Stimulated activated effector memory CD8-positive, alpha-beta T cell treated with anti-CD3 and anti-CD28 coated beads, Interleukin-12 subunit alpha, Interleukin-12 subunit beta, amount 100 ng/mL, for 72 hours (primary cell): ENCODE data around the gene GBF1.

ENCODE experiments used
- ATAC-seq: fragments of 150-1000 bp; cut with Tn5 transposase; 2 replicates; pipeline ENCODE4 v1.10.0; 2021
- DNase-seq, 2 donors: peaks; one replicate each; pipeline ENCODE4 v3.0.0; 2021 to 2022; ENCODE audit warnings: low spot score in 2 of 2
- H3K27ac Mint-ChIP-seq: one replicate; pipeline ENCODE4 v1.8.0; 2022; ENCODE audit warnings: mild to moderate bottlenecking, mixed read lengths
- H3K36me3 Mint-ChIP-seq: one replicate; pipeline ENCODE4 v1.8.0; 2022; ENCODE audit warnings: mild to moderate bottlenecking, mixed read lengths
- H3K4me1 Mint-ChIP-seq: one replicate; pipeline ENCODE4 v1.8.0; 2022; ENCODE audit warnings: mixed read lengths
- H3K4me3 Mint-ChIP-seq: one replicate; pipeline ENCODE4 v1.8.0; 2022; ENCODE audit warnings: mild to moderate bottlenecking, mixed read lengths
- H3K9me3 Mint-ChIP-seq: one replicate; pipeline ENCODE4 v1.8.0; 2022; ENCODE audit warnings: mixed read lengths

The GBF1 gene

DNA sequence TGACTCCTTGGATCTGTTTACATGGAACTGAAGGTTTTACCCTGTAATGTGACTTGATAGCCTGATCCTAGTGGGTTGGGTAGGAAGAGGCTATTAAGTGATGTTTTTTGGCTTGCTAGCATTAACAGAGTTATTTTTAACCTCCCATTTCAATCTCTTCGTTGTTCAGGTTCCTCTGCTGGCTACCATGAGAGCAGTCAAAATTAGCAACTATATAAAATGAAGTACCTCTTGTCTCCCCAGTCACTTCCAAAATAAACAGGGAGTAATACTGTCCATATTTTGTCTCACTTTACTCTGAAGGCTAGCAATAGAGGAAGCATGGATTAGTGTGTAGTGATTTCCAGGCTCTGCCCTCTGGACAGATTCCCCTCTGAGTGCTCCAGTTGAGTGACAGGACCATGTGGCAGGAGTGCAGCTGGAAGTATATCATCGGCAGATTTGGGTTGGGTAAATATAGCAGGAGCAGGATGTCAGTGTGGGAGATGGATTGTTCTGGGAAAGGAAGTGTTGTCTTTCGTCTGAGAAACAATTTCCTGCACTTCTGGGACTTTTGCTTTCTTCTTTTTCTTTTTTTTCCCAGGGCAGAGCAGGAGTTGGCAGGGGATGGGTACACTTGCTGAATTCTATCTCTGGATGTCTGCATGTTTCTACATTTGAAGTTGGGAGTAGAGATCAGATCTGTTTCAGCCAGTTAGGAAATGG, 35.2 kb downstream of the GBF1 start:
- peaks cover 39% of the 10 kb centered on the region for H3K4me1 Mint-ChIP-seq
- peaks cover 43% of the 10 kb centered on the region for H3K36me3 Mint-ChIP-seq
- H3K27ac Mint-ChIP-seq = peak overlapping the region; percentile 18
- ATAC-seq (no peak), DNase-seq (no peak)
- peak overlapping the region; percentile 12 for H3K4me3 Mint-ChIP-seq
- no peaks in the 10 kb centered on the region for H3K9me3 Mint-ChIP-seq

DNA sequence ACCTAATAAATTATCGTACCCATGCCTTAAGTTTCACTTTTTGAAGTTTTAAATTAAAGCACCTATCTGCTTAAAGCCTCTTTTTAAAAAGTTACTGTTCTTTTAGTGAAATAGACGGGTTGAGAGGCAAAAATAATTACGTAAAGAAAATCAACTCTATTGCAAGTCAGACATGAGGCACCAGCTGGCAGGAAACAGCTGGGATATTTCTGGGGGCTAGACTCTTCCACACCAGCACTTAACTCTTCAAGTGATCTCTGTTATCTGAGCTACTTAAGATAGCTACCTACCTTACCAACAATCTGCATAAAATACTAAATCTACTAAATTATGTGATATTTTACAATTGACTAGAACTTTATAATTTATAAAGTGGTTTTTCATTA, 35.8 kb downstream of the GBF1 start:
- Mint-ChIP-seq H3K27ac (peak overlapping the region; percentile 18), H3K4me3 (no peak overlapping the region), H3K4me1 (peaks cover 41% of the 10 kb centered on the region), H3K9me3 (no peaks in the 10 kb centered on the region), H3K36me3 (peaks cover 48% of the 10 kb centered on the region)
- ATAC-seq (no peak), DNase-seq (no peak)

DNA sequence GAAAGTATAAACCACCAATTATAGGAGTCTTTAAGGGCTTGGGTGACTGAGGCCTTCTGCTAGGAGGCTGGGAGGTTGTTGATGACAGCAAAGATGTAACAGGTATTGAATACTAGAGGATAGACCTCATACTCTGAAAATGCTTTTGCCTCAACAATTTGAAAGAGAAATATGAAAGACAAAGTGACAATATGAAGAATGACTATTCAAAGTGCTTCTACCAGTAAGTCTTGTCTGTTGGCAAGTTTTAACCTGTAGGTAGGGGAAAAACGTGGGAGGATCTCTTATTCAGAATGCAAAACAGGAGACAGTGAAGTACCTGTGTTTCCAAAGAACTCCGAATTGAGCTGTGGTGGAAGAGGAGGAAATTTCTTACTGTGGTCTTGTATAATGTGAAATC, 38.2 kb downstream of the GBF1 start:
- peak overlapping the region; percentile 1 for H3K4me3 Mint-ChIP-seq
- DNase-seq = no peak
- peak overlapping the region; percentile 11 for H3K27ac Mint-ChIP-seq
- ATAC-seq = peak; percentile 42
- no peaks in the 10 kb centered on the region for H3K9me3 Mint-ChIP-seq
- H3K36me3 Mint-ChIP-seq = peaks cover 36% of the 10 kb centered on the region
- H3K4me1 Mint-ChIP-seq = peaks cover 41% of the 10 kb centered on the region

DNA sequence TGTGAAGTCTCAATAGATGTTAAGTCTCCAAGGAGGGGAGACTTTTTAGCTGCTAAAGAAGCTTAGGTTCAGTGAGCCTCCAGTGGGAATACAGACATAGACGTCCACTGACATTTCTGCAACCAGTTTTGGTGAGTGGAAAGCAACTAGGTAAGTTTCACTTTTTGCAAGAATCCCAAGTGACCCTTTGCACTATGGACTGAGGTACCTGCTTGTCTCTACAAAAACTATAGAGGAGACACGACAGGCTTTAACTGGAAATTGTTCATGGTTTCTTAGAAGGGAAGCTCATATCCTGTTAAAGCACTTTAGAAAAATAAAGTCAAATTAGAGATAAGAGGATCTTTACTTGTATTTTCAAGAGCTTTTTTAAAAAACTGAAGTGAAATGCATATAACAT, 38.6 kb downstream of the GBF1 start:
- no peak for DNase-seq
- peaks cover 41% of the 10 kb centered on the region for H3K4me1 Mint-ChIP-seq
- peak overlapping the region; percentile 1 for H3K4me3 Mint-ChIP-seq
- H3K36me3 Mint-ChIP-seq = peaks cover 32% of the 10 kb centered on the region
- H3K27ac Mint-ChIP-seq = peak overlapping the region; percentile 11
- H3K9me3 Mint-ChIP-seq = no peaks in the 10 kb centered on the region
- ATAC-seq = no peak

- peaks cover 30% of the 10 kb centered on the region for H3K36me3 Mint-ChIP-seq
- no peak overlapping the region for H3K4me3 Mint-ChIP-seq
- ATAC-seq (no peak), DNase-seq (no peak)
- no peaks in the 10 kb centered on the region for H3K9me3 Mint-ChIP-seq
- H3K4me1 Mint-ChIP-seq = peaks cover 41% of the 10 kb centered on the region
- H3K27ac Mint-ChIP-seq = peak overlapping the region; percentile 11
Measured at GRCh38 chr10:102284531-102284930, 39.2 kb downstream of the GBF1 start.

DNA sequence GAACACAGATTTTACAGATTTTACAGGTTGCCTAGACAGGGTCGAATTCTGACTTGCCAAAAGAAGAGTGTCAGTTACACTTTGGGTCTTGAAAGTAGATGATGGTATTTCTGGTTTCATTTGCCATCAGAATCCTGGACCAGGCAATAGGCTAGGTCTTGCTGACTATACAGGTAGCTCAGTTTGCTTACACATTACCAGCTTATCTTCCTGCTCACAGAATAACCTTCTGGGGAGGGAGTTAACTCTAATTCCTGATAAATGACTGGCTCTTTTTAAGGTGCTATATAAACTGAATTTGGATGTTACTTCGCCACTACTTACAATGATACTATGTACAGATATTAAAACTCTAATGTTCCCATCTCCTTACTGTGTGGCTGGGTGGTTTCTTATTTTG, 39.8 kb downstream of the GBF1 start:
- Mint-ChIP-seq H3K4me3 (no peak overlapping the region), H3K36me3 (peaks cover 30% of the 10 kb centered on the region), H3K27ac (peak overlapping the region; percentile 11), H3K4me1 (peaks cover 35% of the 10 kb centered on the region), H3K9me3 (no peaks in the 10 kb centered on the region)
- DNase-seq (no peak), ATAC-seq (peak; percentile 65)

- Mint-ChIP-seq H3K27ac (no peak overlapping the region), H3K4me1 (peaks cover 30% of the 10 kb centered on the region), H3K4me3 (no peak overlapping the region), H3K9me3 (no peaks in the 10 kb centered on the region), H3K36me3 (peaks cover 22% of the 10 kb centered on the region)
- DNase-seq (no peak), ATAC-seq (no peak)
Measured at GRCh38 chr10:102286216-102286615, 40.9 kb downstream of the GBF1 start.

DNA sequence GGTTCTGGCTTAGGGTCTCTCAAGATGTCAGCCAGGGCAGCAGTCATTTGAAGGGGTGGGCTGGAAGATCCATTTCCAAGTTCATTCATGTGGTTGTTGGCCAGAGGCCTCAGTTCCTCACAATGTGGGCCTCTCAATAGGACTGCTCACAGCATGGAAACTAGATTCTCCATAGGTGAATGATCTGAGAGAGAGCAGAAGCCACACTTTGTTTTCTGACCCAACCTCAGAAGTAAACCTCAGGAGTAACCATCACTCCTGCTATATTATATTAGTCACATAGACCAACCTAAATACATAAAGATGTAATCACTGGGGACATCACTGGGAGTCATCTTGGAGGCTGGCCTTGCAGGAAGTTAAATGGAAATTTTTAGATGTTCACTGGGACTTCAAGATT, 42.2 kb downstream of the GBF1 start:
- Mint-ChIP-seq H3K9me3 (no peaks in the 10 kb centered on the region), H3K4me3 (no peak overlapping the region), H3K36me3 (peaks cover 22% of the 10 kb centered on the region), H3K27ac (peak overlapping the region; percentile 7), H3K4me1 (peaks cover 34% of the 10 kb centered on the region)
- no peak for DNase-seq
- peak; percentile 90 for ATAC-seq

DNA sequence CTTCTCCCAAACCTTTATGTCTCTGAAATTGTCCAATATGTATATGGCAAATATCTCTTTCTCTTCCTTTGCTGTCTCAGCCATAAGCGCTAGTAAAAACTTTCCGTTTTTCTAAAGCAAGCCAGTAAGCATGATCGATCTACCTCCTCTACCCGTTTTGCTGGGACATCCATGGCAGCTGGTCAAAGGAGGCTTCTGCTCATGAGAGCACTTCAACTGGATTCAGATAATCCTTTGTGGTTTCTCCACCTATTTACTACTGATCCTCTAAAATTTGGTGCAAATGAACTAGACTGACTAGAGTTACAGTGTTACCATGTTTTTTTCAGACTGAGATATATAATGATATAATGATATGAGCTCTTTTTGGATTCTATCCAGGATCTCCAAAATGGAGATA, 42.7 kb downstream of the GBF1 start:
- DNase-seq = no peak
- no peak overlapping the region for H3K4me3 Mint-ChIP-seq
- H3K4me1 Mint-ChIP-seq = peaks cover 32% of the 10 kb centered on the region
- no peaks in the 10 kb centered on the region for H3K9me3 Mint-ChIP-seq
- ATAC-seq = no peak
- H3K36me3 Mint-ChIP-seq = peaks cover 22% of the 10 kb centered on the region
- H3K27ac Mint-ChIP-seq = peak overlapping the region; percentile 7

- Mint-ChIP-seq H3K36me3 (peaks cover 24% of the 10 kb centered on the region), H3K4me3 (no peak overlapping the region), H3K27ac (no peak overlapping the region), H3K9me3 (no peaks in the 10 kb centered on the region), H3K4me1 (peaks cover 21% of the 10 kb centered on the region)
- no peak for DNase-seq
- ATAC-seq = no peak
Measured at GRCh38 chr10:102289356-102289755, 44.0 kb downstream of the GBF1 start.

- no peak overlapping the region for H3K27ac Mint-ChIP-seq
- peaks cover 16% of the 10 kb centered on the region for H3K4me1 Mint-ChIP-seq
- no peak overlapping the region for H3K4me3 Mint-ChIP-seq
- ATAC-seq (no peak), DNase-seq (no peak)
- peaks cover 23% of the 10 kb centered on the region for H3K36me3 Mint-ChIP-seq
- no peaks in the 10 kb centered on the region for H3K9me3 Mint-ChIP-seq
Measured at GRCh38 chr10:102289840-102290239, 44.5 kb downstream of the GBF1 start.

- H3K27ac Mint-ChIP-seq = peak overlapping the region; percentile 15
- peaks cover 8% of the 10 kb centered on the region for H3K4me1 Mint-ChIP-seq
- ATAC-seq = no peak
- H3K9me3 Mint-ChIP-seq = no peaks in the 10 kb centered on the region
- H3K36me3 Mint-ChIP-seq = peaks cover 9% of the 10 kb centered on the region
- DNase-seq = no peak
- no peak overlapping the region for H3K4me3 Mint-ChIP-seq
Measured at GRCh38 chr10:102291221-102291905, 46.0 kb downstream of the GBF1 start.

DNA sequence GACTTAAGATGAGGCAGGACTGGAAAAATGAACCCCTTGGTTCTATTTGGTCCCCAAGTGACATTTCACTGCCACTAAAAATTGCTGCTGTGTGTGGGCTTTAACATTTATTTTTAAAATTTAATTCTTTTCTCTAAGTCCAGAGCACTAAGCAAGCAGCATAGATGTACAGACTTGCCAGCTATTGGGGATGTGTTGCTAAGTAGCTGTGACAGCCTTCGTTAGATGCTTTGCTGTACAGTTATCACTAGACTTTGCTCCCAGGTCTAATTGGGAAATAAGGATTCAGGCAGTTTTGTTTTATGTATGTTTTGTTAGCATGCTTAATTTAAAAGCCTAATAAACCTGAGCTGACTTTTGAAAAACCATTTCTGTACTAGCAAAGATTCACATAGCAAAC, 51.8 kb downstream of the GBF1 start:
- peaks cover 15% of the 10 kb centered on the region for H3K36me3 Mint-ChIP-seq
- peaks cover 19% of the 10 kb centered on the region for H3K4me1 Mint-ChIP-seq
- H3K4me3 Mint-ChIP-seq = no peak overlapping the region
- no peak overlapping the region for H3K27ac Mint-ChIP-seq
- no peak for ATAC-seq
- no peak for DNase-seq
- no peaks in the 10 kb centered on the region for H3K9me3 Mint-ChIP-seq

- no peak for DNase-seq
- peaks cover 19% of the 10 kb centered on the region for H3K4me1 Mint-ChIP-seq
- H3K9me3 Mint-ChIP-seq = no peaks in the 10 kb centered on the region
- no peak overlapping the region for H3K27ac Mint-ChIP-seq
- H3K4me3 Mint-ChIP-seq = no peak overlapping the region
- ATAC-seq = no peak
- H3K36me3 Mint-ChIP-seq = peaks cover 15% of the 10 kb centered on the region
Measured at GRCh38 chr10:102298899-102299298, 53.6 kb downstream of the GBF1 start.

GRCh38 chr10:102299873-102300272, 54.5 kb downstream of the GBF1 start:
- peak; percentile 85 for ATAC-seq
- Mint-ChIP-seq H3K27ac (peak overlapping the region; percentile 87), H3K36me3 (peaks cover 9% of the 10 kb centered on the region), H3K9me3 (no peaks in the 10 kb centered on the region), H3K4me1 (peaks cover 19% of the 10 kb centered on the region), H3K4me3 (peak overlapping the region; percentile 39)
- no peak for DNase-seq

- Mint-ChIP-seq H3K36me3 (peaks cover 13% of the 10 kb centered on the region), H3K9me3 (no peaks in the 10 kb centered on the region), H3K4me3 (peak overlapping the region; percentile 39), H3K27ac (peak overlapping the region; percentile 87), H3K4me1 (peaks cover 19% of the 10 kb centered on the region)
- DNase-seq (no peak), ATAC-seq (peak; percentile 76)
Measured at GRCh38 chr10:102300278-102300843, 55.0 kb downstream of the GBF1 start.
